ENCODE measurements around the gene LIN28B.
"Not testable (repeated sequence)": the region's sequence is repeated elsewhere in the genome, so short reads cannot be mapped to it uniquely, and the experiment has no call there.

Gene LIN28B

GRCh38 chr6:104956731-104957294 is at the start of gene LIN28B:
Gene LIN28B (plus strand): TSS chr6:104957107. CDS start chr6:104957251, 144 bp downstream.
- no peak for DNase-seq

DNA sequence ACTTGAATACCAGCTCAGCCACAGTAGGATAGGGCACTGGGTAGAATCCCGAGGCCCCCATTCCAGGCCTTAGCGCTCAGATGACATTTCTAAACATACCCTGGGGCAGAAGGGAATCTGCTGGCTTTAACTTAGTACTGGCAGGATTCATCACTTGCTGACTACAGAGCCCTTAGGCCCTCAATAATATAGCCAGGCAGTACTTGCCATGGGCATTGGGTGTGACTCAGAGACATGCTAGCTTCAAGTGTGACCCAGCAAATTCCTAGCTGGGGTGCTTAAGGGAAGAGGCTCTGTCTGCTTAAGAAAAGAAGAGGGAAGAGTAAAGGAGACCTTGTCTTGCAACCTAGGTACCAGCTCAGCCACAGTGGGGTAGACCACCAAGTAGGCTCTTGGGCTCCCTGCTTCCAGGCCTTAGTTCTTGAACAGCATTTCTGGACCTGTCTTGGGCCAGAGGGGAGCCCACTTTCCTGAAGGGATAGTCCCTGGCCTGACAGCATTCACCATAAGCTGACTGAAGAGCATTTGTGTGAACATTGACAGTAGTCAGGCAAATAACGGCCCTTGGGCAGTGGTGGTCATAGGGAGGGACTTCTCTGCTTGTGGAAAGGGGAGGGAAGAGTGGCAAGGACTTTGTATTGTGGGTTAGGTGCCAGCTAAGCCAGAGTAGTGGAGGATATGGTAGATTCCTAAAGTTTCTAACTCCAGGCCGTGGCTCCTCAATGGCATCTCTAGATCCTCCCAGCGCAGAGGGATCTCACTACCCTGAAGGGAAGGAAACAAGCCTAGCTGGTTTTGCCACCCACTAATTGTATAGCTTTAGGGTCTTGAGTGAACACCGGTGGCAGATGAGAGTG is 48.6 kb upstream of the LIN28B start:
- DNase-seq: no peak

DNA sequence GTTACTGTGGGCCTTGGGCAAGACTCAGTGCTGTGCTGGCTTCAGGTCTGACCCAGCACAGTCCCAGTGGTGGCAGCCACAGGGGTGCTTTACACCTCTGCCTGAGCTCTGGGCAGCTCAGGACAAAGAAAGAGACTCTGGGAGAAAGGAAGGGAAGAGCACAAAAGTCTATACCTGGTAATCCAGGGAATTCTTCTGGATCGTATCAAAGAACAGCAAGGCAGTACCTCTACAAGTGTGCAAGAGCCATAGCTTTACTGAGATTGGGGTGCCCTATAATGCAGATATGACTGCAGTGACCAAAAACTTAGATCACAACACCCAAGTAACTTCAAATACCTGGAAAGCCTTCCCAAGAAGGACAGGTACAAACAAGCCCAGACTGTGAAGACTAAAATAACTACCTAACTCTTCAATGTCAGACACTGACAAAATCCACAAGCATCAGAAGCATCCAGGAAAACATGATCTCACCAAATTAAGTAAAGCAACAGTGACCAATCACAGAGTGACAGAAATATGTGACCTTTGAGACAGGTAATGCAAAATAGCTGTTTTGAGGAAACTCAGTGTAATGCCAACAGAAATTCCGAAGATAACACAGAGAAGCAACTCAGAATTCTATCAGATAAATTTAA is 47.9 kb upstream of the LIN28B start:
- no peak for DNase-seq

- no peak for DNase-seq
Measured at GRCh38 chr6:104921896-104922295, 35.0 kb upstream of the LIN28B start.

DNA sequence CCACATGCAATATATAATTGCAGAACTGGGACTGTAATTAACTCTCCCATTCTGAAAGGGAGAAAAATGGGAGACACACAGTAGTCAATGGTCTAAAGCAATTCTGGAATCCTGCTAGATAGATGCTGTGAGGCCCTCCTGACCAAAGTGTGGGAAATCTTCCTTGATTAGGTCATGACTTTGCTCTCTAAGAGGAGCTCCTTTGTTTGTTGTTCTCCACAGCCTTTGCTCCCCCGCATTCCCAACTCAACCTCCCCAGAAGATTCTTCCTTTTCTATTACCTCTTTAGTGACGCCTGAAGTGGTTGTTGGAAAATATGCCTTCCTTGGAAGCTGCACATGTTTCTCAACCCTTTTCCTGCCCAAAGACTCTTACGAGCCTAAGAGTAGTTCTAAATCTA is 28.8 kb upstream of the LIN28B start:
- DNase-seq: no peak

DNA sequence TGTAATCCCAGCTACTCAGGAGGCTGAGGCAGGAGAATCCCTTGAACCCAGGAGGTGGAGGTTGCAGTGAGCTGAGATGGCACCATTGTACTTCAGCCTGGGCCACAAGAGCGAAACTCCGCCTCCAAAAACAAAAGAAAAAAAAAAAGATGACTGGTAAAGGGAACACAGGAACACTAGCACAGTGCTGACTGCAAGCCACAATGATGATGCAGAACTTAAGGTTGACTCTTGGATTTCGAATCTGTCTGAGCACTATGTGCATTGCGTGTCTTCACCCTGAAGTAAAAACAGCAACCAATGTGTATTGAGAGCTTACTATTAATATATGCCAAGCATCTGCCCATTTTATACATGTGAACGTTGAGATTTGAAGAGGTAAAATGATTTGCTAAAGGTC is 27.6 kb upstream of the LIN28B start:
- no peak for DNase-seq

- no peak for DNase-seq
Measured at GRCh38 chr6:104930939-104931338, 26.0 kb upstream of the LIN28B start.

DNA sequence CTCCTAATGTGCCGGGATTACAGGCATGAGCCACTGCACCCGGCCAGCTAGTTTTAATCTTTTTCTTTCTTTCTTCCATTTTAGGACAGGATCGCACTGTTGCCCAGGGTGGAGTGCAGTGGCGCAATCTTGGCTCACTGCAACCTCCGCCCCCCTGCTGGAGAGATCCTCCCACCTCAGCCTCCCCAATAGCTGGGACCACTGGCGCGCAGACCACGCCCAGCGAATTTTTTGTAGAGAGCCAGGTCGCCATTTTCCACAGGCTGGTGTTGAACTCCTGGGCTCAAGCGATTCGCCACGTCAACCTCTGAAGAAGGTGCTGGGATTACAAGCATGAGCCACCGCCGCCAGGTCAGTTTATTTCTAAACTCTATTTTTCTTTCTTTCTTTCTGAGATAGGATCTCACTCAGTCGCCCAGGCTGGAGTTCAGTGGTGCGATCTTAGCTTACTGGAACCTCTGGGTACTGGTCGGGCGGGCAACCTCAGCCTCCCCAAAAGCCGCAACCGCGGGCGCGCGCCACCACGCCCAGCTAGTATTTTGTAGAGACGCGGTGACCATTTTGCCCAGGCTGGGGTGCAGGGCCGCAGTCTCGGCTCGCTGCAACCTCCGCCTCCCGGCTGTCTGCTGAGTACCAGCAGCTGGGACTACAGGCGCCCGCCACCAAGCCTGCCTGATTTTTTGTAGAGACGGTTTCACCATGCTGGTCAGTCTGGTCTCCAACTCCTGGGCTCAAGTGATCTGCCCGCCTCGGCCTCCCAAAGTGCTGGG is 20.0 kb upstream of the LIN28B start:
- no peak for DNase-seq

DNA sequence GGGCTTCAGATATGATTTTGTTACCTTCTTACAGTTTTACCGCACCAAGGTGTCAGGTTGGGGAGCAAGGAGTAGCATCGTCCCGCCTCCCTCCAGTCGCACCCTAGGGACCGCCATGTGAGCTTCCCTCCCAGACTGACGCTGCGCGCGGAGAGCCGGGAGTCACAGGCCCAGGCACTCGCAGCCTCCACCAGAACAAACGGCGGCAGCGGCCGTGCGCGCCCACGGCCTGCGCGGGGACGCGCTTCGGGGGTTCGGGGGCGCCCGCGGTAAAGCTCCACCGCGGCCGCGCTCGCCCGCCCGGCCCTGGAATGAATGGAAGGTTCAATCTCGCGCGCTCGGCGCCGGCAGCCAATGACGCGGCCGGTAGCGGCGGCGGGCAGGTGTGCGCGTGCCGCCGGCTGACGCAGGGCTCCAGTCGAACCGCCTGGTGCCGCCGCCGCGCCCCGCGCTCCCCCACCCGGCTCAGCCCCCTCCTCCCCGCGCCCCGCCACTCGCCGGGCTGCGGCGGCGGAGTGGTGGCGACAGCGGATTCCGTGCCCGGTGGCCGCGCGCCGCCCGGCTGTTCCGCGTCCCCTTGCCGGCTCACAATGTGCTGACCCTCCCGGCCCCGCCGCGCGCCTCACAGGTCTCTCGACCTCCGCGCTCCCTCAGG is 16.5 kb upstream of the LIN28B start:
- no peak for DNase-seq

- peak; percentile 25 for DNase-seq
Measured at GRCh38 chr6:104940893-104941728, 15.8 kb upstream of the LIN28B start.

GRCh38 chr6:104941729-104942091 is 15.2 kb upstream of the LIN28B start:
- DNase-seq: no peak

- DNase-seq: no peak
Measured at GRCh38 chr6:104943781-104944180, 13.1 kb upstream of the LIN28B start.

DNA sequence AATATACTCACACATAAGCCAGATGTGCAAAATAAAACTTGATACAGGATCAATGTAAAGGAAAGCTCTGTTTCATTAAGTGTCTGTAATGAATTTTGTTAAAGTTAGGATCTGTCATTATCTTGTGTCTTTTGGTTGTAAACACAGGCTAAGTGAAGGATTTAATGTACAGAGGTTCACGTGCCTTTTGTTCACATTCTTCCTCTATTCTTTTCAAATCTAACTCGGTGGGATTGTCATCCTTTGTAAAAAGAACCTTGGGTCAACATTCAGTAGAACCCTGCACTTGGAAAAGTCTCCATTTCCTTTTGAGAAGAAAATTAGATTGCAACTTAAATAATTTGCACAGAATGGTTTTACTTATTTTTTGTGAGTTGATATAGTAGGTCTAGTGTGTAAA is 7.7 kb upstream of the LIN28B start:
- no peak for DNase-seq

GRCh38 chr6:104951677-104952076 is 5.2 kb upstream of the LIN28B start:
- no peak for DNase-seq

- no peak for DNase-seq
Measured at GRCh38 chr6:104952911-104953399, 4.0 kb upstream of the LIN28B start.

DNA sequence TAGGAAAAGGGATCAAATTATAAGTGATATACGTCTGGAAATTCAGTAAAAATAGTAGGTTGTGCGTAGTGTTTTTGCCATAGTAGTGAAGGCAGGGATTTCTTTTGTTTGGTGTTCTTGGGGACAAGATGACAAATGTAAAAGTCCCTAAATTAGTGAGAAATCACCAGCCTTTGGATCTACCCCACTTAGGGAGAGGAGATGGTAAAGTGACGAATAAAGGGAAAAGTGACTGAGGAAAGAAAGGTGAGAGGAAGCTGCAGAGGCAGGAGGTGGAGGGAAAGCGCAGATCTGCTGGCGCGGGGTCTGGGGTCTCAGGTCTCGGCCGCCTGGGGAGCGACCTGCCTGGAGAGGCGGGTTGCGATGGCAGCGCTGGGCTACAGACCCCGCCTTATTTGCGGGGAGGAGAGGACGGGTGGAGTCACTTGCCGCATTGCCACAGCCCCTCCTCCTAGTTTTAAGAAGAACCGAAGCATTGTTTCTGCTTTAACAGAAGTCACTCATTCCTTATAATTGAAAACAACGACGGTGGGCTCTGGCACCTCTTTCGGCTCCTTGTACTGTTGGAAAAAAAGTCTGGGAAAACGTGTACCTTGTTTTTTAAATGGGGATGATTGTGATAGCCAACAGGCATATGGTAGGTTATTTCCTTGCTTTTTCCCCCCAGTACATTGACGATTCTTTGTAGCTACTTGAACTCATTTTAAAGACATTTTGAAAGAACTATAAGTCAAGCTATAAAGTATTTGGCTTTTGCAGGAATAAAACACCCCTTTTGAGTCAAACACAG is 3.3 kb upstream of the LIN28B start:
- DNase-seq: not testable (repeated sequence)

DNA sequence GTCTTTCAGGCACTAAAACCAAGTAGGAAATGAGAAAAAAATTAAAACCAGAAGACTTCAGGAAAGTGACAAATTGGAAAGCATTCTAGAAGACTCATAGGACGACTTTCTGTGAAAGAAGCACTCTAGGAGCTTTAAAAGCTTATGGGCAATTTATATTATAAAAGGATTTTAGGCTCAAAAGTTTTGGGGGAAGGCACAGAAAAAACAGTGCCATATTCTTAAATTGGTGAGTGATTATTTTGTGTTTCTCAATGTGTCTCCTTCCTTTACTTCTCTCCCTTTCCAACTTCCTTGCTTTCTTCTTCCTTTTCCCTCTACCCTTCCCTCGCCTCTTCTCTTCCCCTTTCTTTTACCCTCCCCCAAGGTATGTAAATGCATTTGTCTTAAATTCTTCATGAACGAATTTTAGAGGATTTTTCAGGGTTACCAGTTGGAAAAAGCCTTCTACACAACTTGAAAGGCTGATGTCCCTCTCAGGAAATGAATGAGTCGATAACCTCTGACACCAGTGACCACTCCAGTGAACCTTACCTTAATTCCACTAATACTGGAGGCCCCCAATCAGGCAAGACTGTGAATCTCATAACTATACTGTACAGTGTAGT is 2.6 kb upstream of the LIN28B start:
- DNase-seq: no peak

- DNase-seq: no peak
Measured at GRCh38 chr6:104955491-104955890, 1.4 kb upstream of the LIN28B start.

- no peak for DNase-seq
Measured at GRCh38 chr6:104955927-104956730, 778 bp upstream of the LIN28B start.

Data from CD4-positive, alpha-beta T cell treated with Interleukin-17A for 1 hour (primary cell).